ENCODE measurements around the gene NOVA1. TPM values are rescaled to one million over a fixed set of nuclear protein-coding genes. Genes with fewer than 3 reads are reported as not detected.
"Not testable (repeated sequence)": the region's sequence is repeated elsewhere in the genome, so short reads cannot be mapped to it uniquely, and the experiment has no call there.

Gene NOVA1
- total RNA-seq: 1 to 10 TPM in 1 of 2 donors, not detected in 1; 1.5 TPM

GRCh38 chr14:26597589-26598080 is at the start of gene NOVA1:
NOVA1 (minus strand) TSS chr14:26598033; CDS start chr14:26597436, 597 bp downstream.
- peaks cover 3 to 9% of the 10 kb centered on the region in 2 donors for H3K9me3 Mint-ChIP-seq

DNA sequence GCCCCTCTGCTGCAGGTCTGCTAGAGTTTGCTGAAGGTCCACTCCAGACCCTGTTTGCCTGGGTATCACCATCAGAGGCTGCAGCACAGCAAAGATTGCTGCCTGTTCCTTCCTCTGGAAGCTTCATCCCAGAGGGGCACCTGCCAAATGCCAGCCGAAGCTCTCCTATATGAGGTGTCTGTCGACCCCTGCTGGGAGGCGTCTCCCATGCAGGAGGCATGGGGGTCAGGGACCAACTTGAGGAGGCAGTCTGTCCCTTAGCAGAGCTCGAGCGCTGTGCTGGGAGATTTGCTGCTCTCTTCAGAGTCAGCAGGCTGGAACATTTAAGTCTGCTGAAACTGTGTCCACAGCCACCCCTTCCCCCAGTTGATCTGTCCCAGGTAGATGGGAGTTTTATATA is 47.2 kb upstream of the NOVA1 start:
- not testable (repeated sequence) for DNase-seq (ENCODE audit: low spot score in 2 of 2); ATAC-seq; H3K27ac Mint-ChIP-seq
- Mint-ChIP-seq H3K9me3 (peaks cover 36 to 40% of the 10 kb centered on the region in 2 donors), H3K36me3 (peaks cover 7 to 31% of the 10 kb centered on the region in 2 donors)

More at GRCh38 chr14:26597589-26598080, at the start of gene NOVA1:
- no peak for DNase-seq (ENCODE audit: low spot score in 2 of 2)
- peaks cover 0 to 10% of the 10 kb centered on the region in 2 donors for H3K36me3 Mint-ChIP-seq
- ATAC-seq: no peak
- H3K27ac Mint-ChIP-seq: peak within 1 kb of the TSS in 1 of 2 donors; percentile 44

- peaks cover 12 to 16% of the 10 kb centered on the region in 2 donors for H3K9me3 Mint-ChIP-seq
- H3K36me3 Mint-ChIP-seq: peaks cover 0 to 3% of the 10 kb centered on the region in 2 donors
- no peak overlapping the region for H3K27ac Mint-ChIP-seq
- no peak for ATAC-seq
- no peak for DNase-seq (ENCODE audit: low spot score in 2 of 2)
These were observed 38.7 kb upstream of the NOVA1 start for GRCh38 chr14:26636561-26636960.

DNA sequence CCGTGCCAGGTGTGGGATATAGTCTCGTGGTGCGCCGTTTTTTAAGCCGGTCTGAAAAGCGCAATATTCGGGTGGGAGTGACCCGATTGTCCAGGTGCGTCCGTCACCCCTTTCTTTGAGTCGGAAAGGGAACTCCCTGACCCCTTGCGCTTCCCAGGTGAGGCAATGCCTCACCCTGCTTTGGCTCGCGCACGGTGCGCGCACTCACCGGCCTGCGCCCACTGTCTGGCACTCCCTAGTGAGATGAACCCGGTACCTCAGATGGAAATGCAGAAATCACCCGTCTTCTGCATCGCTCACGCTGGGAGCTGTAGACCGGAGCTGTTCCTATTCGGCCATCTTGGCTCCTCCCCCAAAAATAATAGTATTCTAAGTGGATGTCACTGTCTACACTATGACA is 37.1 kb upstream of the NOVA1 start:
- H3K27ac Mint-ChIP-seq; DNase-seq (ENCODE audit: low spot score in 2 of 2); H3K36me3 Mint-ChIP-seq; ATAC-seq: not testable (repeated sequence)
- peaks cover 7 to 11% of the 10 kb centered on the region in 2 donors for H3K9me3 Mint-ChIP-seq

DNA sequence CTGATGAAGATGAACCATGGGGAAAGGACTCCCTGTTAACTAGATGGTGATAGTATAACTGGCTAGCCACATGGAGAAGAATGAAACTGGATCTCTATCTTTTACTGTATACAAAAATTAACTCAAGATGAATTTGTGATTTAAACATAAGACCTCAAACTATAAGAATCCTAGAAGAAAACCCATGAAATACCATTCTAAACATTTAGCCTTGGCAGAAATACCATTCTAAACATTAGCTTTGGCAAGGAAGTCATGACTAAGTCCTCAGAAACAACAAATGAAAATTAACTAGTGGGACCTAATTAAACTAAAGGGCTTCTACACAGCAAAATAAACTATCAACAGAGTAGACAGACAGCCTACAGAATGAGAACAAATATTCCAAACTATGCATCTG is 28.4 kb upstream of the NOVA1 start:
- Mint-ChIP-seq H3K9me3 (peaks cover 10 to 16% of the 10 kb centered on the region in 2 donors), H3K27ac (no peak overlapping the region), H3K36me3 (peaks cover 0 to 8% of the 10 kb centered on the region in 2 donors)
- ATAC-seq: no peak
- DNase-seq (ENCODE audit: low spot score in 2 of 2): no peak

- peaks cover 0 to 8% of the 10 kb centered on the region in 2 donors for H3K36me3 Mint-ChIP-seq
- ATAC-seq (no peak), DNase-seq (ENCODE audit: low spot score in 2 of 2) (no peak)
- peaks cover 10 to 21% of the 10 kb centered on the region in 2 donors for H3K9me3 Mint-ChIP-seq
- H3K27ac Mint-ChIP-seq: no peak overlapping the region
These were observed 24.8 kb upstream of the NOVA1 start for GRCh38 chr14:26622611-26623010.

DNA sequence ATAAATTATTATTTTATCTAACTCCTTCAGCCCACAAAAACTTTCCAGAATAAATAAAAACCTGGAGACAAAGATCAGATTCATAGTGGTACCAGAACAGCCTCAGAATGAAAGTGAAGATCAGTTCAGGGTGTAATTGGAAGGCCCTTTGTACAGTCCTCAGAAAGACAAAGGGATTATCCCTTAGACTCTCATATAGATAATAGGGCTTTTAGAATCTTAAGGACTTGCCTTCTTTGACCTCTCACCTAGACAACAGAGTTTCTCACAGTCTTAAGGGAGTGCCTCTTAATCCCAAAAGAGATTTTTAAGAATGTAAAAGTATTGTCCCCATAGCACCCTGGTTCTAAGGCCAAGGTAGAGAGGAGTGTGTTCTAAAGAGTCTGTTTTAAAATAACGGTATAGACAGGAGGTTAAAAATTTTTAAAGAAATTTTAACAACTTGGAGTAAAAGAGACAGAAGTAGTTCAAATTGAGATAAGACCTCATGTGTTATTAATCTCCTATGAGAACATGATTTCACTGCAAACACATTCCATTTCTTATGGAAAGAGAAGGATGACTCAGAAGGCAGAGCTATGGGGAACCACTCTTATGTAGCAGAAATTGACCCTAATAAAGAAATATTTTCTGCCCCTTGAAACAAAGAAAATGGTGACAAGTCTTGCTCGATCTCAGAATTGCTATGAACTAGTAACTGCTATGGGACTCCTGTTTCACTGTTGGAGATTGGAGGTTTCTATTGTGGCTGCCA is 24.2 kb upstream of the NOVA1 start:
- H3K27ac Mint-ChIP-seq: no peak overlapping the region
- no peak for DNase-seq (ENCODE audit: low spot score in 2 of 2)
- H3K9me3 Mint-ChIP-seq: peaks cover 10 to 21% of the 10 kb centered on the region in 2 donors
- peaks cover 0 to 8% of the 10 kb centered on the region in 2 donors for H3K36me3 Mint-ChIP-seq
- no peak for ATAC-seq

DNA sequence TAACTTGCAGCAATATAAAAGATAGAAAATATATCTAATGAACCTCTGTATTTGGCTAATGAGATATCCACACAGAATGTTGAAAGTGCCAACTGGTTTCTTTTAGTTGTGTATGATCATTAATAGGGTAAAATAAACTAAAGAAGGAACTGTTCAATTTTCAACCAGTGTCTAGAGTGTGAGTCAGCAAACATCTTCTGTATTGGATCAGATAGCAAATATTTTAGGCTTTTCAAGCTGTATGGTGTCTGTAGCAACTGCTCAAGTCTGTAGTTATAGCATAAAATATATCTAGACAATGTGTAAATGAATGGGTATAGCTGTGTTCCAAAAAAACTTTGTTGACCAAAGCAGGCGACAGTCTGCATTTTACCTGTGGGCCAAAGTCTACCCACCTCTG is 23.5 kb upstream of the NOVA1 start:
- DNase-seq (ENCODE audit: low spot score in 2 of 2) (no peak), ATAC-seq (no peak)
- Mint-ChIP-seq H3K9me3 (peaks cover 9 to 21% of the 10 kb centered on the region in 2 donors), H3K36me3 (peaks cover 0 to 2% of the 10 kb centered on the region in 2 donors), H3K27ac (no peak overlapping the region)

- ATAC-seq (no peak), DNase-seq (ENCODE audit: low spot score in 2 of 2) (no peak)
- no peak overlapping the region for H3K27ac Mint-ChIP-seq
- peaks cover 13 to 14% of the 10 kb centered on the region in 2 donors for H3K9me3 Mint-ChIP-seq
- H3K36me3 Mint-ChIP-seq: peaks cover 8 to 9% of the 10 kb centered on the region in 2 donors
These were observed 13.4 kb upstream of the NOVA1 start for GRCh38 chr14:26611259-26611658.

- H3K36me3 Mint-ChIP-seq: peaks cover 0 to 4% of the 10 kb centered on the region in 2 donors
- no peak for ATAC-seq
- H3K27ac Mint-ChIP-seq: no peak overlapping the region
- H3K9me3 Mint-ChIP-seq: peaks cover 9 to 12% of the 10 kb centered on the region in 2 donors
- no peak for DNase-seq (ENCODE audit: low spot score in 2 of 2)
These were observed 9.0 kb upstream of the NOVA1 start for GRCh38 chr14:26606729-26607312.

DNA sequence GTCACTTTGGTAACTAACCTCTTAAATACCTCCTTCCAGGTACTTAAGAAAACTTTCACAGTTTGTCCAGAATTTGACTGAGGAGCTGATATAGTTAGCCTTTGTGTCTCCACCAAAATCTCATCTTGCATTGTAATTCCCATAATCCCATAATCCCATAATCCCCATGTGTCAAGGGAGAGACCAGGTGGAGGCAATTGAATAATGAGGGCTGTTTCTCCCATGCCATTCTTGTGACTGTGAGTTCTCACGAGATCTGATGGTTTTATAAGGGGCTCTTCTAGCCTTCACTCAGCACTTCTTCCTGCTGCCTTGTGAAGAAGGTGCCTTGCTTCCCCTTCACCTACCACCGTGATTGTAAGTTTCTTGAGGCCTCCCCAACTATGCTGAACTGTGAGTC is 7.8 kb upstream of the NOVA1 start:
- DNase-seq (ENCODE audit: low spot score in 2 of 2): no peak
- H3K36me3 Mint-ChIP-seq: peaks cover 0 to under 1% of the 10 kb centered on the region in 2 donors
- no peak for ATAC-seq
- H3K27ac Mint-ChIP-seq: no peak overlapping the region
- H3K9me3 Mint-ChIP-seq: peaks cover 9 to 13% of the 10 kb centered on the region in 2 donors

DNA sequence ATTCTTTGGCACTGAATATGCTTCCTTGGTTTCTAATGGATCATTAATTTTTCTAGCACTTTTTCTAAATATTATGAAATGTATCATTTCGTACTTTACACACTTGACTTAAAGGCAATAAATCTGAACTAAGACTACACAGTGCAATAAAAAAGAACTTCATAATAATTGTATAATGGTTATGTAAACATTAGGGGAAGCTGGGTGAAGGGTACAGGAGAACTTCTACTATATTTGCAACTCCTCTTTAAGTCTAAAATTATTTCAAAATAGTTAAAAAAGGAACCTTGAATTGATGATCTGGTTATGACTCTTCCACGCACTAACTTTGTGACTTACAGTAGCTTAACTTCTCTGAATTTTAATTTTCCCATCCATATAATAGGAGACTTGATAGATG is 5.1 kb upstream of the NOVA1 start:
- H3K9me3 Mint-ChIP-seq: peaks cover 3 to 13% of the 10 kb centered on the region in 2 donors
- DNase-seq (ENCODE audit: low spot score in 2 of 2) (no peak), ATAC-seq (no peak)
- H3K36me3 Mint-ChIP-seq: peaks cover 0 to 10% of the 10 kb centered on the region in 2 donors
- no peak overlapping the region for H3K27ac Mint-ChIP-seq

GRCh38 chr14:26601856-26602255 is 4.0 kb upstream of the NOVA1 start:
- peaks cover 3 to 13% of the 10 kb centered on the region in 2 donors for H3K9me3 Mint-ChIP-seq
- H3K27ac Mint-ChIP-seq: no peak overlapping the region
- no peak for DNase-seq (ENCODE audit: low spot score in 2 of 2)
- ATAC-seq: no peak
- peaks cover 0 to 10% of the 10 kb centered on the region in 2 donors for H3K36me3 Mint-ChIP-seq

- H3K9me3 Mint-ChIP-seq: peaks cover 3 to 13% of the 10 kb centered on the region in 2 donors
- DNase-seq (ENCODE audit: low spot score in 2 of 2) (no peak), ATAC-seq (no peak)
- H3K27ac Mint-ChIP-seq: no peak overlapping the region
- H3K36me3 Mint-ChIP-seq: peaks cover 0 to 10% of the 10 kb centered on the region in 2 donors
These were observed 1.5 kb upstream of the NOVA1 start for GRCh38 chr14:26599291-26599690.

DNA sequence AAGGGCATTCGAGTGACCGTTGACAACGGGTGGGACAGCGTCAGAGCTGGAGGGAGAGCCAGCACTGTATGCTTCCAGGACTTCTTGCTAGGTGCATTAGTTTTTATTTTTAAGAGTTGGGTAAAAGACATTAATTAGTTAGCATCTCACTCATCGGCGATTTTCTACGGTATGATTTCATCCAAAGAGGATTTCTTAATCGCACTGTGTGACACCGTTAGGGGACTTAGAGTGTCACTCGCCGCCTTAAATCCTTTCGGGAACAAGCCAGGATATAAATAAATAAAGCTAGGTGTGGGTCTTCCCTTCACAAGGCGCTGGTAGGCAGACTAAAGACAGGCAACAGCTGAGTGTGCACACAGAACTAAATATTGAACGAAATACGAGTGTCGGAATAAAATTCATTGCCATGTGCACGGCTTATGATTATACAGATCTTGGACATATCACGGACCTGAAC is 869 bp upstream of the NOVA1 start:
- peak overlapping the region in 1 of 2 donors; percentile 44 for H3K27ac Mint-ChIP-seq
- peaks cover 3 to 9% of the 10 kb centered on the region in 2 donors for H3K9me3 Mint-ChIP-seq
- no peak for ATAC-seq
- peaks cover 0 to 10% of the 10 kb centered on the region in 2 donors for H3K36me3 Mint-ChIP-seq
- DNase-seq (ENCODE audit: low spot score in 2 of 2): no peak

GRCh38 chr14:26598081-26598671 is 343 bp upstream of the NOVA1 start:
- Mint-ChIP-seq H3K27ac (peak overlapping the region in 1 of 2 donors; percentile 44), H3K9me3 (peaks cover 3 to 9% of the 10 kb centered on the region in 2 donors), H3K36me3 (peaks cover 0 to 10% of the 10 kb centered on the region in 2 donors)
- peak in 1 of 2 donors; percentile 70 for ATAC-seq
- DNase-seq (ENCODE audit: low spot score in 2 of 2): peak in 1 of 2 donors; percentile 14
